SK-N-SH treated with all-trans-retinoic acid at 6 μM for 48 hours (cell line): Measurements from ENCODE around the gene CORT.

Source experiments
- ARNTL ChIP-seq: fragments of 450-650 bp; formaldehyde crosslinking; IDR thresholded peaks from 2 replicates; pipeline ENCODE4 v1.5.0; 2020; ENCODE audit warnings: low read depth, mild to moderate bottlenecking, moderate library complexity, borderline replicate concordance
- GLIS3 ChIP-seq: fragments of 250-450 bp; sonication (Bioruptor Pico); IDR thresholded peaks from 2 replicates; pipeline ENCODE4 v1.5.0; 2020; ENCODE audit warnings: mild to moderate bottlenecking, moderate library complexity
- PPARA ChIP-seq: fragments of 250-450 bp; sonication (Bioruptor Pico); IDR thresholded peaks from 2 replicates; pipeline ENCODE4 v1.5.0; 2020; ENCODE audit warnings: mild to moderate bottlenecking, borderline replicate concordance
- TF ChIP-seq, protein P1 (sequence below): fragments of 250-450 bp; sonication (Bioruptor Pico); IDR thresholded peaks from 2 replicates; pipeline ENCODE4 v1.5.1; 2020; ENCODE audit warnings: low read depth, mild to moderate bottlenecking, moderate library complexity
- TF ChIP-seq, protein P2 (sequence below): fragments of 250-450 bp; sonication (Bioruptor Pico); IDR thresholded peaks from 2 replicates; pipeline ENCODE4 v1.8.0; 2020; ENCODE audit warnings: mild to moderate bottlenecking, moderate library complexity, borderline replicate concordance
- TF ChIP-seq, protein P3 (sequence below): fragments of 250-450 bp; sonication (Bioruptor Pico); IDR thresholded peaks from 2 replicates; pipeline ENCODE4 v1.5.0; 2020; ENCODE audit warnings: mild to moderate bottlenecking, moderate library complexity

DNA sequence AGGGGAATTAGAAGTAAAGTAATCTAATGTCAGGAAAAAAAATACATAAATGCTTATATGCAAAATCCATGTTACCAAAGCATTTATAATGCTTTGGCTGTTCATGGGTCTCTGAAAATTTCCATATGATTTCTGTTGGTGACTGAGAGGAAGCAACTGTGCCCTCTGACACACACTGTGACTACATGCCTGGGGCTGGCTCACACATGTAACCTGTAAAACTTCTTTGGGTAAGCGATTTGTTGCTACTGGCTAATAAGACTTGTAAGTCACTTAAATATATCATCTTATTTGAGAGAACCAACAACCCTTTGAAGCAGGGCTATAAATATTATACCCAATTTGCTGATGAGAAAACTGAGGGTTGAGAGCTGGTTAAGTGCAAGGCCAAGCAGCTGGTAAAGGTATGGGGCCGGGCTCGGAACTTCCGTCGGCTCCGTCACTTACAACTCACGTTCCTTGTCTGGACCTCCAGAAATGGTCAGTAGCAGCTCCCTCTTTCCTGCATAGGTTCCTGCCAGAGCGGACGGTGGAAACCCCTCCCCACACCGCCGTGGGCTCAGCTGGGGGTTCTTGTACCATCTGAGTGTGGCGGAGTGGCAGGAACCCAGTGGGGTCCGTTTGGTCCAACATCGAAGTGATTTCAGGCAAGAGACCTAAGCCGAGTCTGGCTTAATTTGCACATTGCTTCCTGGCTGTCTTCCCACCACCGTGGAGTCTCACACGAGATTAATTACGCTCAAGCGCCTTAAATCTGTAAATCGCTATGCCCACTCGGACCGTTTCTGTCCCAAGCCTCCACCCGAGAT is 21.8 kb downstream of the CORT start:
- TF ChIP-seq PPARA (CRISPR knock-in tag): no peak
- TF ChIP-seq, protein P1, sequence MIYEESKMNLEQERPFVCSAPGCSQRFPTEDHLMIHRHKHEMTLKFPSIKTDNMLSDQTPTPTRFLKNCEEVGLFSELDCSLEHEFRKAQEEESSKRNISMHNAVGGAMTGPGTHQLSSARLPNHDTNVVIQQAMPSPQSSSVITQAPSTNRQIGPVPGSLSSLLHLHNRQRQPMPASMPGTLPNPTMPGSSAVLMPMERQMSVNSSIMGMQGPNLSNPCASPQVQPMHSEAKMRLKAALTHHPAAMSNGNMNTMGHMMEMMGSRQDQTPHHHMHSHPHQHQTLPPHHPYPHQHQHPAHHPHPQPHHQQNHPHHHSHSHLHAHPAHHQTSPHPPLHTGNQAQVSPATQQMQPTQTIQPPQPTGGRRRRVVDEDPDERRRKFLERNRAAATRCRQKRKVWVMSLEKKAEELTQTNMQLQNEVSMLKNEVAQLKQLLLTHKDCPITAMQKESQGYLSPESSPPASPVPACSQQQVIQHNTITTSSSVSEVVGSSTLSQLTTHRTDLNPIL (CRISPR knock-in tag): no peak
- TF ChIP-seq, protein P2, sequence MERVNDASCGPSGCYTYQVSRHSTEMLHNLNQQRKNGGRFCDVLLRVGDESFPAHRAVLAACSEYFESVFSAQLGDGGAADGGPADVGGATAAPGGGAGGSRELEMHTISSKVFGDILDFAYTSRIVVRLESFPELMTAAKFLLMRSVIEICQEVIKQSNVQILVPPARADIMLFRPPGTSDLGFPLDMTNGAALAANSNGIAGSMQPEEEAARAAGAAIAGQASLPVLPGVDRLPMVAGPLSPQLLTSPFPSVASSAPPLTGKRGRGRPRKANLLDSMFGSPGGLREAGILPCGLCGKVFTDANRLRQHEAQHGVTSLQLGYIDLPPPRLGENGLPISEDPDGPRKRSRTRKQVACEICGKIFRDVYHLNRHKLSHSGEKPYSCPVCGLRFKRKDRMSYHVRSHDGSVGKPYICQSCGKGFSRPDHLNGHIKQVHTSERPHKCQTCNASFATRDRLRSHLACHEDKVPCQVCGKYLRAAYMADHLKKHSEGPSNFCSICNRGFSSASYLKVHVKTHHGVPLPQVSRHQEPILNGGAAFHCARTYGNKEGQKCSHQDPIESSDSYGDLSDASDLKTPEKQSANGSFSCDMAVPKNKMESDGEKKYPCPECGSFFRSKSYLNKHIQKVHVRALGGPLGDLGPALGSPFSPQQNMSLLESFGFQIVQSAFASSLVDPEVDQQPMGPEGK (CRISPR knock-in tag): no peak
- TF ChIP-seq, protein P3, sequence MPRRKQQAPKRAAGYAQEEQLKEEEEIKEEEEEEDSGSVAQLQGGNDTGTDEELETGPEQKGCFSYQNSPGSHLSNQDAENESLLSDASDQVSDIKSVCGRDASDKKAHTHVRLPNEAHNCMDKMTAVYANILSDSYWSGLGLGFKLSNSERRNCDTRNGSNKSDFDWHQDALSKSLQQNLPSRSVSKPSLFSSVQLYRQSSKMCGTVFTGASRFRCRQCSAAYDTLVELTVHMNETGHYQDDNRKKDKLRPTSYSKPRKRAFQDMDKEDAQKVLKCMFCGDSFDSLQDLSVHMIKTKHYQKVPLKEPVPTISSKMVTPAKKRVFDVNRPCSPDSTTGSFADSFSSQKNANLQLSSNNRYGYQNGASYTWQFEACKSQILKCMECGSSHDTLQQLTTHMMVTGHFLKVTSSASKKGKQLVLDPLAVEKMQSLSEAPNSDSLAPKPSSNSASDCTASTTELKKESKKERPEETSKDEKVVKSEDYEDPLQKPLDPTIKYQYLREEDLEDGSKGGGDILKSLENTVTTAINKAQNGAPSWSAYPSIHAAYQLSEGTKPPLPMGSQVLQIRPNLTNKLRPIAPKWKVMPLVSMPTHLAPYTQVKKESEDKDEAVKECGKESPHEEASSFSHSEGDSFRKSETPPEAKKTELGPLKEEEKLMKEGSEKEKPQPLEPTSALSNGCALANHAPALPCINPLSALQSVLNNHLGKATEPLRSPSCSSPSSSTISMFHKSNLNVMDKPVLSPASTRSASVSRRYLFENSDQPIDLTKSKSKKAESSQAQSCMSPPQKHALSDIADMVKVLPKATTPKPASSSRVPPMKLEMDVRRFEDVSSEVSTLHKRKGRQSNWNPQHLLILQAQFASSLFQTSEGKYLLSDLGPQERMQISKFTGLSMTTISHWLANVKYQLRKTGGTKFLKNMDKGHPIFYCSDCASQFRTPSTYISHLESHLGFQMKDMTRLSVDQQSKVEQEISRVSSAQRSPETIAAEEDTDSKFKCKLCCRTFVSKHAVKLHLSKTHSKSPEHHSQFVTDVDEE (CRISPR knock-in tag): no peak
- TF ChIP-seq GLIS3 (CRISPR knock-in tag): no peak
- no peak for TF ChIP-seq ARNTL (CRISPR knock-in tag)
